IMR-90 (cell line): ENCODE measurements around the gene CRIP1. TPM values are rescaled to one million over a fixed set of nuclear protein-coding genes. Genes with fewer than 3 reads are reported as not detected.

Experiments
- ATAC-seq: fragments of 200-7000 bp; cut with Tn5 transposase; 2 replicates; pipeline ENCODE4 v1.9.1; 2020; ENCODE audit warnings: low read depth, mild to moderate bottlenecking, moderate library complexity
- BruUV-seq: library from RNA; stranded (reverse); fragments of 400-500 nt; replicated peaks from 2 replicates; lab custom pipeline; 2021; lab: Mats Ljungman, UMichigan
- CTCF ChIA-PET: fragments of 300-600 bp; formaldehyde crosslinking; extraction: SDS; loops from one replicate; lab custom pipeline; 2021; ENCODE audit warnings: antibody characterized with exemption; lab: Yijun Ruan, JAX
- POLR2A ChIA-PET: fragments of 300-600 bp; sonication (Branson Sonifier 250); formaldehyde crosslinking; loops from one replicate; lab custom pipeline; 2022; ENCODE audit warnings: antibody characterized with exemption; ENCODE audit not compliant: unreplicated experiment; lab: Charles Lee
- DNase-seq: peaks from one replicate; pipeline ENCODE4 v3.0.0; 2013
- H2AFZ ChIP-seq: replicated peaks from 2 replicates; pipeline ENCODE3; 2013; ENCODE audit warnings: low read length, mild to moderate bottlenecking; ENCODE audit not compliant: poor library complexity
- H2AK5ac ChIP-seq: 2 replicates; pipeline ENCODE4 v1.6.1; 2013; ENCODE audit warnings: low read depth, low read length, inconsistent platforms
- H2AK9ac ChIP-seq: replicated peaks from 2 replicates; pipeline ENCODE3; 2013; ENCODE audit warnings: mild to moderate bottlenecking, low read depth, low read length, moderate library complexity; ENCODE audit not compliant: poor library complexity
- H2BK120ac ChIP-seq: 2 replicates; pipeline ENCODE4 v1.6.1; 2013; ENCODE audit warnings: low read depth, low read length, inconsistent platforms
- H2BK15ac ChIP-seq: 3 replicates; pipeline ENCODE4 v1.6.1; 2013; ENCODE audit warnings: low read depth, low read length, inconsistent platforms
- H2BK20ac ChIP-seq: 2 replicates; pipeline ENCODE4 v1.6.1; 2013; ENCODE audit warnings: low read depth, mild to moderate bottlenecking, inconsistent platforms, low read length, moderate library complexity
- H2BK5ac ChIP-seq: 2 replicates; pipeline ENCODE4 v1.6.1; 2013; ENCODE audit warnings: mild to moderate bottlenecking, low read depth, low read length, inconsistent platforms; ENCODE audit not compliant: poor library complexity, severe bottlenecking
- H3K14ac ChIP-seq: replicated peaks from 2 replicates; pipeline ENCODE4 v1.6.1; 2013; ENCODE audit warnings: low read depth, low read length, inconsistent platforms
- H3K18ac ChIP-seq: 2 replicates; pipeline ENCODE4 v1.6.1; 2013; ENCODE audit warnings: low read depth, low read length, control low read depth
- H3K23ac ChIP-seq: 2 replicates; pipeline ENCODE4 v1.6.1; 2013; ENCODE audit warnings: low read depth, low read length, inconsistent platforms
- H3K27ac ChIP-seq: 2 replicates; pipeline ENCODE4 v1.5.1; 2013; ENCODE audit warnings: mild to moderate bottlenecking, control low read depth, low read length; ENCODE audit not compliant: insufficient read depth
- H3K27me3 ChIP-seq: 2 replicates; pipeline ENCODE4 v1.6.1; 2013; ENCODE audit warnings: low read length; ENCODE audit not compliant: control insufficient read depth, insufficient read depth
- H3K36me3 ChIP-seq: 2 replicates; pipeline ENCODE4 v1.6.1; 2013; ENCODE audit warnings: low read length, mixed read lengths; ENCODE audit not compliant: control insufficient read depth, insufficient read depth
- H3K4ac ChIP-seq: 2 replicates; pipeline ENCODE4 v1.6.1; 2013; ENCODE audit warnings: low read depth, low read length, inconsistent platforms
- H3K4me1 ChIP-seq: 2 replicates; pipeline ENCODE4 v1.6.1; 2013; ENCODE audit warnings: low read length, mixed read lengths; ENCODE audit not compliant: control insufficient read depth, insufficient read depth
- H3K4me2 ChIP-seq: 2 replicates; pipeline ENCODE4 v1.6.1; 2013; ENCODE audit warnings: low read depth, mild to moderate bottlenecking, control low read depth, low read length, moderate library complexity
- H3K4me3 ChIP-seq: 2 replicates; pipeline ENCODE4 v1.5.1; 2013; ENCODE audit warnings: low read depth, mild to moderate bottlenecking, control low read depth, low read length, moderate library complexity; ENCODE audit not compliant: insufficient read depth
- H3K56ac ChIP-seq: 2 replicates; pipeline ENCODE4 v1.6.1; 2013; ENCODE audit warnings: low read length, inconsistent platforms; ENCODE audit not compliant: insufficient read depth; ENCODE audit errors: extremely low read depth
- H3K79me1 ChIP-seq, 2 experiments: 2 replicates each; pipeline ENCODE4 v1.6.1; 2013; ENCODE audit warnings: low read length in 2 of 2, inconsistent platforms in 1 of 2, low read depth in 1 of 2
- H3K9ac ChIP-seq: 2 replicates; pipeline ENCODE4 v1.6.1; 2013; ENCODE audit warnings: low read depth, low read length, control low read depth
- H3K9me1 ChIP-seq: 2 replicates; pipeline ENCODE4 v1.6.1; 2013; ENCODE audit warnings: low read length, inconsistent platforms; ENCODE audit not compliant: insufficient read depth
- H3K9me3 ChIP-seq: 2 replicates; pipeline ENCODE4 v1.6.1; 2013; ENCODE audit warnings: low read length; ENCODE audit not compliant: control insufficient read depth, insufficient read depth
- H4K20me1 ChIP-seq: 2 replicates; pipeline ENCODE4 v1.6.1; 2013; ENCODE audit warnings: low read length, inconsistent platforms; ENCODE audit not compliant: insufficient read depth
- H4K5ac ChIP-seq: 2 replicates; pipeline ENCODE4 v1.6.1; 2013; ENCODE audit warnings: mild to moderate bottlenecking, low read depth, low read length, control low read depth
- H4K8ac ChIP-seq, 2 experiments: 2 replicates each; pipeline ENCODE4 v1.6.1; 2013; ENCODE audit warnings: low read depth in 2 of 2, low read length in 2 of 2, control low read depth in 1 of 2, inconsistent platforms in 1 of 2
- H4K91ac ChIP-seq: 2 replicates; pipeline ENCODE4 v1.6.1; 2013; ENCODE audit warnings: low read depth, low read length, inconsistent platforms; ENCODE audit not compliant: insufficient read depth
- BHLHE40 ChIP-seq: fragments of 150-350 bp; IDR thresholded peaks from 2 replicates; pipeline ENCODE4 v1.6.1; 2016; ENCODE audit warnings: mild to moderate bottlenecking, low read depth, low read length
- CEBPB ChIP-seq: IDR thresholded peaks from 2 replicates; pipeline ENCODE4 v1.6.1; 2012; ENCODE audit warnings: low read depth, low read length, improper control_type of control experiment
- CHD1 ChIP-seq: IDR thresholded peaks from 2 replicates; pipeline ENCODE4 v1.6.1; 2012; ENCODE audit warnings: low read depth, low read length, improper control_type of control experiment
- FOS ChIP-seq: fragments of 150-350 bp; IDR thresholded peaks from 2 replicates; pipeline ENCODE4 v1.6.1; 2016; ENCODE audit warnings: low read depth, low read length
- MAFK ChIP-seq: IDR thresholded peaks from 2 replicates; pipeline ENCODE4 v1.6.1; 2012; ENCODE audit warnings: low read depth, low read length, improper control_type of control experiment
- MXI1 ChIP-seq: IDR thresholded peaks from 2 replicates; pipeline ENCODE4 v1.6.1; 2012; ENCODE audit warnings: low read depth, mild to moderate bottlenecking, low read length, moderate library complexity, borderline replicate concordance
- POLR2A ChIP-seq: IDR thresholded peaks from 2 replicates; pipeline ENCODE4 v1.6.1; 2012; ENCODE audit warnings: mild to moderate bottlenecking, low read depth, low read length
- RCOR1 ChIP-seq: IDR thresholded peaks from 2 replicates; pipeline ENCODE4 v1.6.1; 2012; ENCODE audit warnings: mild to moderate bottlenecking, low read length, improper control_type of control experiment; ENCODE audit not compliant: insufficient replicate concordance
- WGBS, 2 experiments: methylation state at CpG; one replicate each; pipeline versions ENCODE4 v1.1.5 to v1.1.7; 2013; ENCODE audit warnings: missing lambda C conversion rate in 2 of 2; ENCODE audit not compliant: insufficient read length in 1 of 2; ENCODE audit errors: extremely low coverage in 2 of 2; 5-methylcytosine and 5-hydroxymethylcytosine counted together
- dilution Hi-C: fragments of 300-500 bp; cut with HindIII; formaldehyde crosslinking; loops from one replicate; pipeline ENCODE4 v1.14.3; 2018; ENCODE audit warnings: low sequenced_read_pairs; ENCODE audit not compliant: unreplicated experiment
- in situ Hi-C: fragments of 300-500 bp; cut with MboI; formaldehyde crosslinking; loops from 3 replicates; pipeline ENCODE4 v1.14.3; 2019; ENCODE audit warnings: low sequenced_read_pairs, inconsistent platforms, mixed read lengths
- intact Hi-C: fragments of 100-400 bp; cut with micrococcal nuclease; formaldehyde crosslinking; loops from 2 replicates; pipeline ENCODE4 v1.10.0; 2022
- polyA plus RNA-seq, 3 experiments: library from polyadenylated mRNA; depleted of rRNA; stranded (reverse); fragments of >200 nt; gene quantifications; 2 replicates each; pipeline ENCODE4 v1.2.3, GENCODE V29; 2012; ENCODE audit warnings: low replicate concordance in 1 of 3
- total RNA-seq: library from RNA; depleted of rRNA; stranded (reverse); fragments of >200 nt; gene quantifications from 2 replicates; pipeline ENCODE4 v1.2.3, GENCODE V29; 2012
- TF ChIP-seq, protein P1 (sequence below): fragments of 150-350 bp; IDR thresholded peaks from 2 replicates; pipeline ENCODE4 v1.6.1; 2017; ENCODE audit warnings: mild to moderate bottlenecking, antibody characterized with exemption, low read length, low read depth
- TF ChIP-seq, protein P2 (sequence below): conservative IDR thresholded peaks from 2 replicates; pipeline ENCODE4 v1.5.1; 2012; ENCODE audit warnings: mild to moderate bottlenecking, low read depth, low read length, improper control_type of control experiment

Gene CRIP1
- total and polyA plus RNA-seq, 2 of the 4 experiments (the other 2 are of a cell fraction), result 0.21 TPM; not detected in 1

DNA sequence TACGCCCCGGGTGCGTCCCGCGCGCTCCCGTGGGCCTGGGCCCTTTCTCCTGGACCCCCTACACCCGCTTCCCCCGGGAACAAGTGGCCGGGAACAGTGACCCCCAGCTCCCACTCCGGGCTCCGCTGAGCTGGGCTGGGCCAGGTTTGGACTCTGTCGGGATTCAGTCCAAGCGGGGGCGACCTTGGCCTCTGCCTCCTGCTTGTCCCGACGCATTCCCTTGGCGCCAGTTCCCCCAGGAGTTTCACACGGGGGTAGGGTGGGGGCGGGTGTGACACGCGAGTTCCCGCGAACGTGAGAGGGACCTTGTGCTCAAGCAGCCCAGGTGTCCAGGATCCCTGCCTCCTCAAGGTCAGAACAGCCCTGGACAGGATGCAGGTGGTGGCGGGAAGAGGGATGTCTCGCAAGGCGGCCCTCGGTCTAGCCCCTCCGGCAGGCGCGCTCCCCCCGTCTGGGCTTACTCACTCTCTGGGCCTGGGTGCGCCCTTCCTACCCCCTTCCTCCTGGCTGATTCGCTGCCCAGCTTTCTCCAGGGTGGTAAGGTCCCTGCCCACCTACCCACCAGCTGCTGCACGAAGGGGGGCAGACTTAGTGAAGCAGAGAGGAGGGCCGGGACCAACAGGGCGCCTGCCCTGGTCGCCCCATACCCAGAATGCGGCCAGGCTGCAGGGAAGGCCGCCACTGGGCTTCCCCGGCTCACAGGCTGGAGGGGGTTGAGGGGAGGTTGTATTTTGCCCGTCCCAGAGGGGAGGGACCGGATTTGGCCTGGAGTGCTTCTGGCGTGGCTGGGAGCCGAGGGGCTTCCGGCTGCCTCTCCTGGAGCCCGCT is 11.2 kb upstream of the CRIP1 start:
- Histone ChIP-seq H3K4me1 (peaks cover 15% of the 10 kb centered on the region), H2AK9ac (peak overlapping the region; percentile 96), H3K27me3 (no peaks in the 10 kb centered on the region), H4K20me1 (peaks cover 10% of the 10 kb centered on the region), H3K4ac (peak overlapping the region; percentile 92), H2AFZ (peak overlapping the region; percentile 96), H2BK120ac (peak overlapping the region; percentile 6; the same call in 1 of the 2 replicates), H2BK20ac (no peak overlapping the region), H4K5ac (peak overlapping the region; percentile 58), H3K36me3 (peaks cover 2% of the 10 kb centered on the region; the same call in 1 of the 2 replicates), H3K14ac (peak overlapping the region; percentile 87), H3K27ac (peak overlapping the region; percentile 28), H3K56ac (no peak overlapping the region), H2BK5ac (peak overlapping the region; percentile 43), H3K23ac (no peak overlapping the region), H3K9me3 (no peaks in the 10 kb centered on the region), H3K9me1 (no peaks in the 10 kb centered on the region), H2AK5ac (peak overlapping the region; percentile 58), H3K9ac (peak overlapping the region; percentile 34), H3K18ac (no peak overlapping the region), H4K8ac (peak overlapping the region; percentile 57 to 89; a peak in 2 of 4 replicates), H2BK15ac (no peak overlapping the region), H3K79me1 (peaks cover 0 to 23% of the 10 kb centered on the region in 2 experiments; a peak in 1 of 4 replicates), H3K4me3 (peak overlapping the region; percentile 99), H3K4me2 (peak overlapping the region; percentile 89), H4K91ac (no peak overlapping the region)
- no peak for TF ChIP-seq BHLHE40
- TF ChIP-seq, protein P1, sequence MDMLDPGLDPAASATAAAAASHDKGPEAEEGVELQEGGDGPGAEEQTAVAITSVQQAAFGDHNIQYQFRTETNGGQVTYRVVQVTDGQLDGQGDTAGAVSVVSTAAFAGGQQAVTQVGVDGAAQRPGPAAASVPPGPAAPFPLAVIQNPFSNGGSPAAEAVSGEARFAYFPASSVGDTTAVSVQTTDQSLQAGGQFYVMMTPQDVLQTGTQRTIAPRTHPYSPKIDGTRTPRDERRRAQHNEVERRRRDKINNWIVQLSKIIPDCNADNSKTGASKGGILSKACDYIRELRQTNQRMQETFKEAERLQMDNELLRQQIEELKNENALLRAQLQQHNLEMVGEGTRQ, result no peak
- no peak for TF ChIP-seq MXI1
- no peak for TF ChIP-seq CHD1
- TF ChIP-seq POLR2A, result no peak
- TF ChIP-seq FOS, result no peak
- no peak for TF ChIP-seq RCOR1
- TF ChIP-seq, protein P2, sequence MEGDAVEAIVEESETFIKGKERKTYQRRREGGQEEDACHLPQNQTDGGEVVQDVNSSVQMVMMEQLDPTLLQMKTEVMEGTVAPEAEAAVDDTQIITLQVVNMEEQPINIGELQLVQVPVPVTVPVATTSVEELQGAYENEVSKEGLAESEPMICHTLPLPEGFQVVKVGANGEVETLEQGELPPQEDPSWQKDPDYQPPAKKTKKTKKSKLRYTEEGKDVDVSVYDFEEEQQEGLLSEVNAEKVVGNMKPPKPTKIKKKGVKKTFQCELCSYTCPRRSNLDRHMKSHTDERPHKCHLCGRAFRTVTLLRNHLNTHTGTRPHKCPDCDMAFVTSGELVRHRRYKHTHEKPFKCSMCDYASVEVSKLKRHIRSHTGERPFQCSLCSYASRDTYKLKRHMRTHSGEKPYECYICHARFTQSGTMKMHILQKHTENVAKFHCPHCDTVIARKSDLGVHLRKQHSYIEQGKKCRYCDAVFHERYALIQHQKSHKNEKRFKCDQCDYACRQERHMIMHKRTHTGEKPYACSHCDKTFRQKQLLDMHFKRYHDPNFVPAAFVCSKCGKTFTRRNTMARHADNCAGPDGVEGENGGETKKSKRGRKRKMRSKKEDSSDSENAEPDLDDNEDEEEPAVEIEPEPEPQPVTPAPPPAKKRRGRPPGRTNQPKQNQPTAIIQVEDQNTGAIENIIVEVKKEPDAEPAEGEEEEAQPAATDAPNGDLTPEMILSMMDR, result no peak
- no peak for TF ChIP-seq CEBPB
- TF ChIP-seq MAFK, result no peak
- ChIA-PET POLR2A (no interaction called here), CTCF (no interaction called here)
- in situ Hi-C loops, result no loop called here
- intact Hi-C loops, result no loop called here
- no TSS peak for BruUV-seq
- DNase-seq, result peak; percentile 18
- no peak for ATAC-seq
- WGBS, 2 experiments, result 7% methylated on average over 18 of the region's 48 CpGs; no CpG with 5 or more reads in 1 of the 2 experiments
- dilution Hi-C loops, result no loop called here
